HG02852 (cell line): ENCODE data around the gene TSNAX.
"Not testable (repeated sequence)": the region's sequence is repeated elsewhere in the genome, so short reads cannot be mapped to it uniquely, and the experiment has no call there.

Source experiments
- ATAC-seq: cut with Tn5 transposase; IDR thresholded peaks from one replicate; pipeline ENCODE4 v1.9.1; 2021; ENCODE audit warnings: mild to moderate bottlenecking, moderate library complexity; ENCODE audit not compliant: unreplicated experiment

The TSNAX gene

DNA sequence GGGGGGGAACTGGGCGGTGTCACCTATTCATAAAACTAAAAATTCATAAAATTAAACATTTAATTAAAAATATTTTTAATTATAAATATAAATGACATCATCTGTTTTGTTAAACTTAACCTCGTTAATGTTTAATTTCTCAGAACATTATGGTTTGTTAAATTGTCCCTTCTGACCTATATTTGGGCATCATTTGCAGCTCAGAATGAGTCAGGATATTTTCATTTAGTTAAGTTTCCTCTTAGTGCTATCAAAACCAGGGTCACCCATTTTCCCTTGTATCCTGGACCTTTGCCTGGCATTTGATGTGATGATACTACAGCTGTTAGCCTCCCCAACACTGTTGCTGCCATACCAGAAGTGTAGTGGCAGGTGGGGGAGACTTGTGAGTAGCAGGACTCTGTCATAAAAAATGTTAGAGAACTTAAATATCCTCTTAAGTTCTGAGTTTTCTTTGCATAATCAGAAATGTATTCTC lies 30.3 kb downstream of the TSNAX start:
- no peak for ATAC-seq

DNA sequence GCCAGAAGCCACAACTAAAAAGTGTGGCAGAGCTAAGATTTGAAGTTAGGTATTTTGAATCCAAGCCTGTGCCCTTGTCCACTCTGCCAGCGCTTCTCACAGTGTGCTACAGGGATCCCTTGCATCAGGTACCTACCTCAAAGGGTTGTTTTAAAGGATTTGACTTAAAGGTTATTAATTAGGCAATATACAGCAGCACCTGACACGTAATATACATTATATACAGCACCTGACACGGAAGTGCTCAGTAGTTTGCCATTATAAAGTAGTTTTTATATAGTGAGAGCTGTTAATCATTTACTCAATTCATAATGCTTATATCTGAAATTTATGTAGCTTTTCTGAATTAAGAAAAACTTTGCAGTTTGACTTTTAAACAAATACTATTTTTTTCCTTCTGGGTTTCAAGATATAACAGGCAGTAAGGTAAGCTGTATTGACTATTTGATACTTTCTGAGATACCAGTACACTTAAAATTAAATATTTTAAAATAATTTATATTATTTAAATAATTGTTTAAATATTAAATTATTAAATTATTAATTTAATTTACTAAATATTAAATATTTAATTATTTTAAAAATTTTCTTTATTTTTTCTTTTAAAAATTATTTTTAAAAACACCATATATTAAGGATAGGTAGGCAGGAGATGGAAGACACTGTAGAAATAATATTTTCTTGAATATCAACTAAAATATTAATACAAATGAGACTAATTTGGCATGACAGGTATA lies 33.3 kb downstream of the TSNAX start:
- ATAC-seq = no peak

DNA sequence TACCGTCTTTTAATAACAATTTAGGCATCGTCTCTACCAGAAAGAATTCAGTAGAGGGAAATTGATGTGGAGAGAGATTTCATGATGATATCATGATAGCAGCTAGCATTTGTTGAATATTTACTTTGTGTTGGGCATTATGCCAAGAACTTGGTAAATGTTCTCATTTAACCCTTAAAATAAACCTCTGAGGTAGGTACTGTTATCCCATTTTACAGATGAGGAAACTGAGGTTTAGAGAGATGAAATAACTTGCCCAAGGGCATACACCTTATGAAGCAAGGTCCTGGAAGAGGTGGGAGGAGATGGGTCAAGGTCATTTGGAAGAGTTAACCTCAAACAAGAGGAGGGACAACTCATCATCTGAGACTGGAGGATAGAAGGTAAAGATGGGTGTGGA lies 34.8 kb downstream of the TSNAX start:
- ATAC-seq = no peak

DNA sequence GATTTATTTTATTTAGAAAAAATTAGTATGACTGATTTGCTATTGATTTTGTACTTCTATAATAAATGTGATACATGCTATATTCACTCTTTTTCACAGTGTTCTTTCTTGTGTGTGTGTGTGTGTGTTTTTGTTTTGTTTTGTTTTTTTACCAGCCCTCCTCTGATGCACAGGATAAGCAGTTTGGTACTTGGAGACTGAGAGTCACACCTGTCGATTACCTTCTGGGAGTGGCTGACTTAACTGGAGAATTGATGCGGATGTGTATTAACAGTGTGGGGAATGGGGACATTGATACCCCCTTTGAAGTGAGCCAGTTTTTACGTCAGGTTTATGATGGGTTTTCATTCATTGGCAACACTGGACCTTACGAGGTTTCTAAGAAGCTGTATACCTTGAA lies 35.9 kb downstream of the TSNAX start:
- no peak for ATAC-seq

DNA sequence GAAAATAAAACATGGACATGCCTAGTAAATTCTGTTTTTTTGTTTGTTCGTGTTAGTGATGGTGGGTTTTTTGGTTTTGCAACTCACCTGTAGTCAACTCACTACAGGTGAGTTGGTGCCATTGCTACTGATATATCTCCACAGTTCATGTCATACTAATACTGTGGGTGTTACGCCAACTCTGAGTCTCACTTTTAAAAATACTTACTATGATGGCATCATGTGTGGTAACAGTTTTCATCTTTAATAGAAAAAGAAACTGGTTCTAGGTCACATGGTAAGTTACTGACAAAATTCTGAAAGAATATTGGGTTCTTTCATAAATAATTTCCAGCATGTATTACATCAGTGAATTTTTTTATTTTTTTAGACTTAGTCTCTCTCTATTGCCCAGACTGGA lies 38.0 kb downstream of the TSNAX start:
- ATAC-seq = no peak

DNA sequence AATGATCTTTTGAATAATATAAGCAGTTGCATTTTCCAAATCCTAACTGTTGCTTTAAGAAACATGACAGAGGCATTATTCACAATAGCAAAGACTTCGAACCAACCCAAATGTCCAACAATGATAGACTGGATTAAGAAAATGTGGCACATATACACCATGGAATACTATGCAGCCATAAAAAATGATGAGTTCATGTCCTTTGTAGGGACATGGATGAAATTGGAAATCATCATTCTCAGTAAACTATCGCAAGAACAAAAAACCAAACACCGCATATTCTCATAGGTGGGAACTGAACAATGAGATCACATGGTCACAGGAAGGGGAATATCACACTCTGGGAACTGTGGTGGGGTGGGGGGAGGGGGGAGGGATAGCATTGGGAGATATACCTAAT lies 41.8 kb downstream of the TSNAX start:
- ATAC-seq = not testable (repeated sequence)

DNA sequence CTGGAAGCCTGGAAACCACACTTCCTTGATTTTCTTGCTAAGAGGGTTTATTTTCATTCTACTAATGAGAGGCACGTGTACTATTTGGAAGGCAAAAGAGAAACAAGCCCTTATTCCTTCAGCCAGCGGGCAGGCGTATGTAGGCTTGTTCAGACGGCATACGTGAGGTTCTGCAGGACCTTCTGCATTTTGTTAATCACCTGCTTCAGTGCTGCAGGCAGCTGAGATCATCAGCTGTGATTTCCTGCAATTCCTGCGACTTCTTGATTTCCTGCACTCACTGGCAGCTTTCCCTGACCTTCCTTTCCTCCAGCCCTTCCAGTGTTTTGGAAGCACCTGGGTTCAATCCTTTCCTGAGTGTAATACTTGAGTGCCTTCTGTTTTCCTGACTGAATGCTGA lies 43.4 kb downstream of the TSNAX start:
- no peak for ATAC-seq

DNA sequence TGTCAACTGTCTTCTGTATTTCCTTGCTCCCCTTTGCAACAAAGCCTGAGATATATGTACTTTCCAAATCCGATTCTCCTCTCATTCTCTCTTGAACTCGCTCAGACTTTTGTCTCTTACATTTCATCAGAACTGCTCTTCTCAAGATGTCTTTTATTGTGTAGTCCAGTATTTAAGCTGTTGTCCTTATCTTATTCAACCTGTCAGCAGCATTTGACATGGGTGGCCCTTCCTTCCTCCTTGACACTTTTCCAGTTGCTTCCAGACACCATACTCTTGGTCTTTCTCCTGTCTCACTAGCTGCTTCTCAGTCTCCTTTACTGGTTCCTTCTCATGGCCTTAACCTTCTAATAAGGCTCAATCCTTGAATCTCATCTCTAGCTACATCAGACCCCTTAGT lies 47.0 kb downstream of the TSNAX start:
- ATAC-seq = no peak

DNA sequence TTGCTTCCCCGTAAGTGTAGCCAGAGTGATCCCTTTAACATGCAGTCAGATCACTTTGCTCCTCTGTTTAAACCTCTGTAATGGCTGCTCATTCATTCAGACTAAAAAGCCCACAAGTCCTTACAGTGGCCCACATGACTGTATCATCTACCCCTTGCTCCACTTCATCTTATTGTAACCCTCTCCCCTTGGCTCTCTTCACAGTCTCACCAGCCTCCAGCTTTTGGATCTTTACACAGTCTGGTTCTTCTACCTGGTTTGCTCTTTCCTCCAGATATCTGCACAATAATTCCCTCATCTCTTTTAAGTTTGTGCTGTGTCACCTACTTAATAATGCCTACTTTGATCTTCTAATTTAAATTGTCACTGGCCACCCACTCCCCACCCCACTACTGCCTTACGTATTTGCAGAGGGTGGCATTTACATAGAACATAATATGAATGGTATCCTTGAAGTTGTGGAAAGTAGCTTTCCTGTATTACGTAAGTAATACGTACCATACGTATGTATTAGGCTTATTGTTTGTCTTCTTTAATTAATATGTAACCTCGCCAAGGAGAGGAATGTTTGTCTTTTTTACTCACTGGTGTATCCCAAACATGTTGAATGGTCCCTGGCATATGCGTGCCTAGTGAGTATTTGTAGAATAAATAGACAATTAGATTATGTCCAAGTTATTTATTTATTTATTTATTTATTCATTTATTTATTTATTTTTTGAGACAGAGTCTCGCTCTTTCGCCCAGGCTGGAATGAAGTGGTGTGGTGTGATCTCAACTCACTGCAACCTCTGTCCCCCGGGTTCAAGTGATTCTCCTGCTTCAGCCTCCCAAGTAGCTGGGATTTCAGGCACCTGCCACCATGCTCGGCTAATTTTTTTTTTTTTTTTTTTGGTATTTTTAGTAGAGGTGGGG lies 48.6 kb downstream of the TSNAX start:
- no peak for ATAC-seq

DNA sequence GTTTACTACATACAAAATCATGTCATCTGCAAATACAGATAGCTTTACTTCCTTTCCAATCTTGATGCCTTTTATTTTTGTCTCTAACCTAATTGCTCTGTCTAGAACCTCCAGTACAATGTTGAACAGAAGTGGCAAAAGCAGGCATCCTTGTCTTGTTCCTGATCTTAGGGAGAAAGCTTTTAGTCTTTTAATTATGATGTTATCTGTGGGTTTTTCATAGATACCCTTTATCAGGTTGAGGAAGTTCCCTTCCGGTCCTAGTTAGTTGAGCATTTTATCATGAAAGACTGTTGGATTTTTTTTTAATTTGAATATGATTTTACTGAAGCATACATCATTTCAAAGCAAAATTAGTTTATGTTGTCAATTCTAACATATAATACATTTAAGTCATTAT lies 52.4 kb downstream of the TSNAX start:
- ATAC-seq = no peak

DNA sequence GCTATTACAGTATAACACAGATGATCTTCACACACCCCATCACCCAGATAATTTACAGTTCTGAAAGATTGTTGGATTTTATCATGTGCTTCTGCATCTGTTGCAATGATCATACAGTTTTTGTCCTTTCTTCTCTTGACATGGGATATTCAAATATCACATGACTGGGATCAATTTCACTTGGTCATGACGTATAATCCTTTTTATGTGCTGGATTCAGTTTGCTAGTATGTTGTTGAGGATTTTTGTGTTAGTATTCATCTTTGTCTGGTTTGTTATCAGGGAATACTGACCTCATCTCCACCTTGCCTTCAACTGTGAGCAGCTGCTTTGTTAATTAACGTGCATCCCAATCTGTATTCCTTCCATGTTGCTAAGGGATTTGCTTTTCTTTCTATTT lies 53.4 kb downstream of the TSNAX start:
- no peak for ATAC-seq

DNA sequence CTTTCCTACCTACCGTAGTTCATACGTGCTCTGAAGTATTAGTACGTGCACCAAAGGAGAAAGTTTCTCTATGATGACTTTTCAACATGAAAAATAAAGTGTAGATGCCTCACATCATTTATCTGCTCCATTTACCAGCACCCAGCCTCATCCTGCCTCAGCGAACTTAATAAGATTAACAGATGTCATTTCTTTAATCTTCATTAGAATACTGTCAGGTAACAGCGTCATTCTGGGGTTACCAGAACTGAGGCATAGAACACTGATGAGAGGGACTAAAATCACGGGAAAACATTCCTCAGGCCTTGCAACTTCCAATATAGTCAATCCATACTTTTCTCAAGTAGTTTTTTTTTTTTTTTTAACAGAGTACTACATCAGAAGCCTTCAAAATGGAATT lies 54.9 kb downstream of the TSNAX start:
- ATAC-seq = no peak

DNA sequence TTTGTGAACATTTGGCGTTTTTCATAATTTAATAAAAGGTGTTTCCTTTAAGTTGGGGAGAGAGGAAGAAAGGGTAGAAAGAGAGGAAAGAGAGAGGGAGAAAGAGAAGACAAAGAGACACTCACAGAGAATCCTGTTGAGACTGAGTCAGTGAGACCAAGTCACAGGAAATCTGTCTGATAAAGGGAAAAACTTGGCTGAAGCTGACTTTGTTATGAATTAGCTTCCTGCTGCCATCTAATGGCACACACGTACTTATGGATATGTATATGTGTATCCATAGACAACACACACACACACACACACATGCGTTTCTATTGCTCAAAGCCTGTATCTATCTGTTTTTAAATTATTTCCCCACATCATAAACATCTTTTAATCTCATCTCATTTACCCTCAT lies 55.6 kb downstream of the TSNAX start:
- ATAC-seq = no peak

DNA sequence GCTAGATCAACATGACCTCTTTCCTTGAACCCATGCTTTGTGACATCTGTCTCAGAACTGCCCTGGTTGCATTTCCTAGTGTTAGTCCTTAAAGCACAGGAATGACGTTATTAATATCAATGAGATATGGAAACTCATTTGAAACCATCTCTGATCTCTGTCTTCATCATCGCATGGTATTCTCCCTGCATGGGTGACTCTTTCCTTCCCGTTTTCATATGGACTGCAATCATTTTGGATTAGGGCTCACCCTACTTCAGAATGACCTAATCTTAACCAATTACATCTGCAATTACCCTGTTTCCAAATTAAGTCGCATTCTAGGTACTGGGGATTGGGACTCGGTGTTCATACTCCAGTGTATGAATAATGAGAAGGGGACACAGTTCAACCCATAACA lies 56.5 kb downstream of the TSNAX start:
- no peak for ATAC-seq

DNA sequence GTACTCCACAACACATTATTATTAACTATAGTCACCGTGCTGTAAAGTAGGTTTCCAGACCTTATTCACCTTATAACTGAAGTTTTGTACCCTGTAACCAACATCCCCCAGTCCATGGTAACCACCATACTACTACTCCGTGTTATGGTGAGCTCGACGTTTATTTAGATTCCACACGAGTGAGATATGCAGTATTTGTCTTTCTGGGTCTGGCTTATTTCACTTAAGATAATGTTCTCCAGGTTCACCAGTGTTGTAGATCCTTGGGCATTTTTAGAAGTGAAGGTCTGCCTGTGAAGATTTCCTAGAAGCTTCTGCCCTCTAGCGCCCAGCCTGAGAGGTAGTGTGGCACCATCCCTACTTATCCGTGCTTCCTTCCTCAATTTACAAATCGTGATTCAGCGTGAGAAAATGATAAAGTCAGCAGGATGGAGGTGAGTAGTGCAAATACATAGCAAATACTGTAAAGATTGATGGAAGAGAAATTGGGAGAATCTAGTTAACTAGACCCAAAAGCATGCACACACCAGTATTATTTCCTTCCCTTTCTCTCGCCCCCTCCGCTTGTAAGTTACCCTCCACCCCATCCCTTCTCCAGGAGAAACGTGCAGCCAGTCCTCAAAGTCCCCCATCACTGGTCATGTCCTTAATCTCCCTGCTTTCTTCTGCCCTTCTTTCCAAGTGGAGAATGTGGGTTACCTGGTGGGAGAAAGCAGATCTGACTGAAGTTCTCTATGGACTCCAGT lies 62.2 kb downstream of the TSNAX start:
- no peak for ATAC-seq

DNA sequence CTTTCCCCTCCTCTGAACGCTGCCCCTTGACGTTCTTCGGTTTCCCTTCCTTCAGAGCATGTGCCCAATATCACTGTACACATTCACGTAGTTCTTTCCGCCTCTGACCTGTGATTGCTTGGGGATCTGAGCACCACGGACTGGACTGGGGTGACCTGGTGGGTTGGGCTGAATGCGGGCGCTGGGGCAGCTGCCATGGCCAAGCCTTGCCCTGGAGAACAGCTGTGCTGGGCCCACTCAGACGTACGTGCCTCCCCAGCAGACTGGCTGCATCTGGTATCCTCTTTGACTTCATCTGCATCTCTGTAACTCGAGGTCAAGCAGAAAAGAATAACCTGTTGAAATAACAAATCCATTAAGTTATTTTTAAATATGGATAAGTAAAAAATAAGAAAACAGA lies 63.0 kb downstream of the TSNAX start:
- ATAC-seq = no peak

DNA sequence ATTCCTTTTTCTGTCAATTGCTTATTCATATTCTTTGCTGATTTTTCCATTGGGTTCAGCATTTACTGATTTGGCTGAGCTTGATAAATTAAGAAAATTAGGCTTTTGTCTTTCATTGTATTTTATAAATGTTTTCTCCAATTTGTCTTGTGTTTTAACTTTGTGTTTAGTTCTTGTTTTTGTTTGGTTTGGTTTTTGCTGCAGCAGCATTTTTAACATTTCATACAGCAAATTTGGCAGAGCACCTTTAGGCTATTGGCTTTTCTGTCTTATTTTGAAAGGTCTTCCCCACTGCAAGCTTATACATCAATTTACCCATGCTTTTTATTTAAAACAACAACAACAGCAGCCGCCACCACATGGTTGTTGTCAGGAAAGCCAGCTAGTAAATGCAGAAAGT lies 64.3 kb downstream of the TSNAX start:
- no peak for ATAC-seq

DNA sequence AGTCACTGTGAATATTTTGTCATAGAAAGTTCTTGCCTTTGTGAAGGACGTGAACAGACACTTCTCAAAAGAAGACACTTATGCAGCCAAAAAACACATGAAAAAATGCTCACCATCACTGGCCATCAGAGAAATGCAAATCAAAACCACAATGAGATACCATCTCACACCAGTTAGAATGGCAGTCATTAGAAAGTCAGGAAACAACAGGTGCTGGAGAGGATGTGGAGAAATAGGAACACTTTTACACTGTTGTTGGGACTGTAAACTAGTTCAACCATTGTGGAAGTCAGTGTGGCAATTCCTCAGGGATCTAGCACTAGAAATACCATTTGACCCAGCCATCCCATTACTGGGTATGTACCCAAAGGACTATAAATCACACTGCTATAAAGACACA lies 64.8 kb downstream of the TSNAX start:
- ATAC-seq = not testable (repeated sequence)

DNA sequence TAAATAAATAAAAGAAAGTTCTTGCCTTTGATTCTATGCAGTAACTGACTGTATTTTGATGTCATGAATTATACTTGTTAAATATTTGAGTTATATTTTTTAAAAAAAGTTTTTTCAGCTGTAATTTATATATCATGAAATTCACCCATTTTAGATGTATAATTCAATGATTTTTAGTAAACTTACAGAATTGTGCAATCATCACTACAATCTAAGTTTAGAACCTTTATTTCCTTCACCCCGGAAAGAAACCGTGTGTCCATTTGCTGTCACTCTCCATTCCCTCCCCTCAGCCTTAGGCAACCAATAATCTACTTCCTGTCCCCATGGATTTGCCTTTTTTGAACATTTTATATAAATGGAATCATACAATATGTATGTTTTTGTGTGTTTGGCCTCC lies 65.7 kb downstream of the TSNAX start:
- ATAC-seq = no peak

DNA sequence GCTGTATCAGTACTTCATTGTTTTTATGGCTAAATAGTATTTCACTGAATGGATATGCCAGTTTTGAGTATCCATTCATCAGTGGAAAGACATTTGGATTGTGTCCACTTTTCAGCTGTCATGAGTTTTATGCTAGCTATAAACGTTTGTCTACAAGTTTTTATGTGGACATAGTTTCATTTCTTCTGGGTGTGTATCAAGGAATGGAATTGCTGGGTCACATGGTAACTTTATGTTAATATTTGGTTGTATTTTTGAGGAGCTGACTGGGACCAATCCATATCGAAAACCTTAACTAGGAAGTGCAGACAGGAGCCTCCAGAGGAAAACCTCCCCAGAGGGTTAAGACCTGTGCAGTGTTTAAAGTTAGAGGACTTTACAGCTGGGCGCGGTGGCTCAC lies 66.3 kb downstream of the TSNAX start:
- no peak for ATAC-seq

DNA sequence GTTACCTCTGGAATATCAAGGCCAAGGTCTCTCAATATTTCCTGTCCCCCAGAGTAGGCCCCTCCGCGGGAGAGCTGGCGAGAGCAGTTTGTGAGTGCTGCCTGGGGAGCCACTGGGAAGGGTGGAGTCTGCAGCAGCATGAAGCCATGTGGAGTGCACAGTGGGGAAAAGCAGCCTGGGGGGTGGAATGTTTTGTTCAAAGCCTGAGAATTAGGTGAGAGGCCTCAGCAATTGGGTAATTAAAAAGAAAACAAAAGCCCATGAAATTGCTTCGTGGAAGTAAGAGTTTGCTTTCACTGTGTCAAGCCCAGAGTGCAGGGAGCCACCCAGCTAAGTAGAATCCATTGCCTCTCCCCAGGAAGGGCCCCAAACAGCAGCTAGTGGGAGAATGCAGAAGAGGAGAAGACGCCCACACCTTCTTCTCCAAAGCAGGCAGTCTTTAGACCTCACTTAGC lies 67.9 kb downstream of the TSNAX start:
- ATAC-seq = no peak
